ENCODE results near the gene BAIAP2.

BAIAP2 gene

GRCh38 chr17:81037798-81038733 is 3.1 kb downstream of the BAIAP2 start:
- no peak for DNase-seq (ENCODE audit: low spot score)

DNA sequence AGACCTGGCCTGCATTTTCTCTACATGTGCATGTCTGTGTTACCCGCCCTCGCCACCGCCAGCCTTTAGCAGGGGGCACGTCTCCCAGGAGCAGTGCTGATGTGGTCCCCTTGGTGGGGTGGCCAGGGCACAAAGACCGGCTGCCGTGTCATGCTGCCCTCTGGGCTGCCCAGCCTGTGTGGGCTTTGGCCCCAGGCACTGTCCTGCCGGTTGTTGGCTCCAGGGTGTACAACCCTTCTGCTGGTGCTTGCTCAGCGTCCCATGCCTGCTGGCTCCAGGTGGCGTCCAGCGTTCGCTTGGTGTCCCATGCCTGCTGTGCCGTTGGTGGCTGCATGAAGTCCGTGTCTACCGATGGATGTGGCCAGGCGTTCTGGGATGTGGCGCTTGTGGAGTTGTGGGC is 4.1 kb downstream of the BAIAP2 start:
- DNase-seq (ENCODE audit: low spot score) = no peak

DNA sequence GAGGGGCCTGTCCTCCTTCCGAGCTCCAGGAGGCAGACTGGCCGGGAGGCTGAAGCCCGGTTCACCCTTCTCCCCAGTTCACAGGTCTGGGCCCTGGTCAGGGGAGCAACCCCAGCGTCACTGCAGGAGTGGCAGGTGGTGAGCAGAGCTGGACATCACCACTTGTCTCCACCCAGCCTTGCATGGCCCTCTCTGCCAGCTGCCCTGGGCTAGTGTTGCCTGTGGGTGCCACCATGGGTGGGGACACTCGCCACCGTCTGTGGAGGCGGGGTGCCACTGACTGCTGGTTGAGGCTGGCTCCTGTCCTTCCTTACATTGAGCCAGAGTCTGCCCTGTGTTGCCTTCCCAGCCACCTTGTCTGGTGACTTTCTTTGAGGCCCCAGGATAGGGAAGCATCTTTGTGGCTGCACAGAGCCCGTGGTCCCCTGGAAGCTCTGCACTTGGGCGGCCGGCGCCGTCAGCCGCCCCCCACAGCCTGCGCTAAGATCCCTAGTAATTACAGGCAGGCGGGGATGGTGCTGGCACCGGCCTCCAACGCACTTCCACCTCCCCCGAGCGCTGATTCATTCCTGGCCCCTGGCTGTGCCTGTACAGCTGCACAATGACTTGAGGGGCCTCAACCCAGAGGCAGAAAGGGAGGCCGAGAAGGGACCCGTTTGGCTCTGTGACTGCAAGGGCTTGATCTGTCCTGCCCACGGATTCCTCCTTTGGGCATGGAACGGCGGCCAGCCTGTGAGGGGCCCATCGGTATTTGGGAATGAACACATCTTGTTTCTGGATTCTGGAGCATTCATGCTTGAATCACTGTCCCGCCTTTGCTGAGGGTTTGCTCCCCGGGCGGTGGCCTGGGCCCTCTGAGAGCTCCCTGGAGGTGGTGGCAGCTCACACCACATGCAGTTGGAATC is 5.2 kb downstream of the BAIAP2 start:
- DNase-seq (ENCODE audit: low spot score) = no peak

DNA sequence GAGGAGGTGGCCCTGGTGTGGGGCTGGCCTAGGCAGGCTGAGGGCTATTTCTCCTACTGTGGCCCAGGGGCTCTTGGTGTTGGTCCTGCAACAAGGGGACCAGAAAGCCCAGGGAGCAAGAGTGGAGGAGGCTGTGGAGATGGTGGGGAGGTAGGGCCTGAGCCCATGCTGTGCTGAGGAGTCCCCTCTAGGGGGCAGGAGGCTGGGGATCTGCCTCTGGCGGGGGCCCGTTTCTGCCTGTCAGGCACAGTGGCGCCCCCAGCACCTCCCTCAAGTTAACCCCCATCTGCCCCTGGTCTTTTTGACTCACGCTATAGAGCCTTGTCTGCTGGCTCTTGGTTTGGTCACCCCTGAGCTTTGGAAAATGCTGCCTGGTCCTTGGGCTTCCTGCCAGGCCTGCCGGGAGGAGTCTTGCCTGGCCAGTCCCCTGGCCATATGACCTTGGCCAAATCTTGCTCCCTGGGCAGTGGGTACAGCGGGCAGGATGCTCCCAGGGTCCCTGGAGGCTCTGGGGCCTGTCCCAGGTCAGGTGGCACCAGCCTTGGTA is 5.9 kb downstream of the BAIAP2 start:
- DNase-seq (ENCODE audit: low spot score) = peak; percentile 73

GRCh38 chr17:81042606-81043005 is 7.7 kb downstream of the BAIAP2 start:
- no peak for DNase-seq (ENCODE audit: low spot score)

GRCh38 chr17:81043319-81043724 is 8.4 kb downstream of the BAIAP2 start:
- DNase-seq (ENCODE audit: low spot score) = no peak

DNA sequence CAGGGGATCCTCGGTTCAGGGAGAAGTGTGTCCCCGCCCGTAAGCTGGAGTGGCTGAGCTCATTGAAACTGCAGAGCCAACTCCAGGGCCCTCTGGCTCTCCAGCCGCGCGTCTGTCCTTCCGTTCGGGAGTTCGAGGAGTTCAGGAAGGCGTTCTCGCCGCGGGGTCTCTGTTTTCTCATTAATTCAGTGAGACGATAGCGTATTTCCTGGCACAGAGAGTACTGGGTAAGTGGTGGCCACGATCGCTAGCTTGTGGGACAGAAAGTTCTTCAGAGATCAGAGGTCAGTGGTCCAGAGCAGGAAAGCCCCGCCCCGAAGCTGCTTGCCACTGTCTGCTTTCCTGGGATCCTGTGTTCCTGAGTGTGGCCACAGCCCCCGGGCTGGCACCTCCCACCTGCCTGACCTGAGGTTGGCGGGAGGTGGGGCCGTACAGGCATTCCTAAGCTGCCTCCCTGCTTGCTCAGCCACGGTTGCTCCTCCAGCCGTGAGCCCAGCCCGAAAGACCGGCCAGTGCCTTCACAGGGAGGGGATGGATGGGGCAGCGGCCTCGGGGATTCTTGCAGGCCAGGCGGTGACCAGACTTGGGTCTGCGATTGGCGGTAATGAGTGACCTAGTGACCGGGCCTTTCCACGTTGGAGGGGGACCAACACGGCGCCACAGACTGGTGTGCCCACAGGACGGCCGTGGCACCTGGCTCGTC is 8.9 kb downstream of the BAIAP2 start:
- DNase-seq (ENCODE audit: low spot score) = no peak

DNA sequence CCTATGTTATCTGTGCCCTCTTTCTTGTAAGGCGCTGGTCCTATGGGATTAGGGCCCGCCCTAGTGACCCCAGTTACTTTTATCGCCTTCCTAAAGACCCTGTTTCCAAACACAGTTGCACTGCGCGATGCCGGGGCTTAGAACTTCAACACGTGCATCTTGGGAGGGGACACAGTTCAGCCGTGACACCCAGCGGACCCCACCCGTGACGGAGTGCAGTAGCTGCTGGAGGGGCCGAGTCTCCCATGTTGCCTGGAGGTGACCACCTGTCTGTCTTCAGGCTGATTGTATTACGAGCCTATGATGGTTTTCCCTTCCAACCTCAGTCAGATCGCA is 9.4 kb downstream of the BAIAP2 start:
- no peak for DNase-seq (ENCODE audit: low spot score)

DNA sequence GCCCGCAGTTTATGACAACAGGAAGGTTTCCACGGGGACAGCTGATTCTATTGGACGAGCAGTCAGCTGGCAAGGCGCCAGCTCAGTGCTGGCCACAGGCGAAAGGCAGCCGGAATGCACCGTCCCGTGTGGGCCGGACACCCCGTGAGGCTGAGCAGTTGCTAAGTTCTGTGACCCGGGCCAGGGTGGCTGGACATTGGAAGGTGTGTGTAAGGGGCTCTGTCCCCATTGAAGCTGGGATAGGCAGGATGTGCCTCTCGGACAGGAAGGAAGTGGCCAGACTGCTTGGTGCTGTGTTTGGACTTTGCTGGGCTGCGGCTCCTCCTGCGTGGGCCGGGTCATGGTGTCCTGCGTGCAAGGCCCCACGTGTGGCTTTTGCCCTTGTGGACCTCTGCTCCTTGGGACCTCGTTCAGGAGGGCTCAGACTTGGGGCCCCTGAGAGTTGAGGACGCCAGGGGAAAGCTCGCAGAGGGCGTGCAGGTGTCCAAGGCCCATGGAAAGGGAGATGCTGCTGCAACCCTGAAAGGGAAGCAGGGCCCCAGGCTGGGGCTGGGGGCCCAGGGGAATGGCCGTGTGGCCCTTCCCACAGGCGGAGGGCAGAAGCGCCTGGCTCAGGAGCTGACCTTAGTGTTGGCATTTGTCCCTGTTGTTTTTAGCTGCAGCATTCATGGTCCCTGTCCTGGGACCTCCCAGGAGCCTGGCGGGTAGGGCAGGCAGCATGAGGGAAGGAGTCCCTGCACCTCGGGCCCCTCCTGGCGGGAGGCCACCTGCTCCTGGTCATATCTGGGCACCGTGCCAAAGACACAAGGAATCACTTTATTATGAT is 10.0 kb downstream of the BAIAP2 start:
- no peak for DNase-seq (ENCODE audit: low spot score)

DNA sequence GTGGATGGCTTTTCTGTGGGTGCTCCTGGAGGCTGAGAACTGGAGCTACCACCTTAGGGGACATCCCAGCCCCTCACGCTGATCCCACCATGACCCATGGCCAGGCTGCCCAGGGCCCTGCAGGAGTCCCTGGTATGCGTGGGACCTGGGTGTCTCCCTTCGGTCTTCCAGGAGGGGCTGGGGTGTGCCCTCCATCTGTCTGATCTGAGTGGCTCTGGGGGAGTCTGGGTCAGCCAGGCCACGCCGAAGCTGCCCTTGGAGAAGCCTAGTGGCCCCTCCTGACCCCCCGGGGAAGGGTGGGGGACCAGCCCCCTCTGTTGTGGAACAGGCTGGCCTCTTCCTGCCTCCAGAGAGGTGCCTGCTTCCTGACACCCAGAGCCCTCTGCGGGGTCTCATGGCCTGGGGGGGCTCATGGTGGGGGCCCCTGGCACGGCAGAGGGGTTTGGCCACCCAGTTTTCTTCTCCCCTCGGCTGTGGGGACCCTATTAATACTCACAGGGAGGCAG is 10.7 kb downstream of the BAIAP2 start:
- DNase-seq (ENCODE audit: low spot score) = no peak

GRCh38 chr17:81046132-81046769 is 11.3 kb downstream of the BAIAP2 start:
- DNase-seq (ENCODE audit: low spot score) = no peak

DNA sequence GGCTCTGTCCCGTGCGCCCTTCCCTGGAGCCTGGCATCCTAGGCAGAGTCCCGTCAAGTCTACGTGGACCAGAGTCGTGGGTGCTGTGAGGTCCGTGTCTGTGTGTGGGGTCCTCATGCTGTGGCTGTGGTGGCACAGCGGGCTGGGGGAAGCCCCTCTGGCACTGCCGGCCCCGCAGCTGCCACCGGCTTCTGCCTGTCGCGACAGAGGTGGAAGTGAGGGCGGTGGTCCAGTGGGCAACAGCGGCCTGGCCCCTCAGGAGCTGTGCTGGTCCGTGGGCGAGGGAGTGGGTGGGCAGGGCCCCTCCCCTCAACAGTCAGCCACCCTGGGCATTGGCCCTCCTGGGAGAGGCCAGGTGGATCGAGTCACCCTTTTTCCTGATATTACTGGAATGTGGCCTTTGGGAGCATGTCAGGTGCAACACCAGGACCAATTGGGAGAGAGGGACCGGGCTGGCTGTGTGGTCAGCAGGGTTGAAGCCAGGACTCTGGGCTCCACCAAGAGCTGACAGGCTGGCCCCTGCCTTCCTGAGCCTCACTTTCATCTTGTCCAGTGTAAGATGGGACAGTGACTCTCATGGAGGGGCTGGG is 11.9 kb downstream of the BAIAP2 start:
- DNase-seq (ENCODE audit: low spot score) = no peak

- no peak for DNase-seq (ENCODE audit: low spot score)
Observed at GRCh38 chr17:81048827-81049371, 13.9 kb downstream of the BAIAP2 start.

GRCh38 chr17:81049372-81049911 is 14.5 kb downstream of the BAIAP2 start:
- no peak for DNase-seq (ENCODE audit: low spot score)

DNA sequence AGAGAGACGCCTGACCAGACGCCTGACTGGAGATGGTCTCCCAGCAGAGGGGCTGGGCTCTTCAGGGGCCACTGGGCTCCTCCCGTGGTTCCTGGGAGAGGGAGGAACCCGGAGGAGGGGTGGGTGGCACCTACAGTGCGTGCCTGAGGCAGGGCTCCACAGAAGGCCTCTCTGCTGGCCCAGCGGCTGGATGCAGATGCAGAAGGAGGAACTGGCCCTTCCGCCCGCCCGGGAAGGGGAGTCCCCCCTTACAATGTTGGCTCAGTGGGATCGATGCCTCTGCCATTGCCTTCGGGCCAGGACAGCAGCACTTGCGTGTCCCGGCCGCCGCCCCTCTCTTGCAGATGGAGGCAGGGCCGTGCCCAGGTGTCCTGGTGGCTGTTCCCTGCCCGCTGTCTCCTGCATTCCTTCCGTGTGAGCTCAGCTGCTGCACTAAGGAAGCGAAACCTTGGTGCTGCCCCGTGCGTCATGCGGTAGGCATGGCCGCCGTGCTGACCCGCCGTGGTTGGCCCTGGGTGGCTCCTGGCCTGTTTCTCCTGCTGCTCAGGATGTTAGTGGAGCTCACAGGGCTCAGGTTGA is 15.1 kb downstream of the BAIAP2 start:
- no peak for DNase-seq (ENCODE audit: low spot score)

- no peak for DNase-seq (ENCODE audit: low spot score)
Observed at GRCh38 chr17:81050645-81051625, 16.0 kb downstream of the BAIAP2 start.

DNA sequence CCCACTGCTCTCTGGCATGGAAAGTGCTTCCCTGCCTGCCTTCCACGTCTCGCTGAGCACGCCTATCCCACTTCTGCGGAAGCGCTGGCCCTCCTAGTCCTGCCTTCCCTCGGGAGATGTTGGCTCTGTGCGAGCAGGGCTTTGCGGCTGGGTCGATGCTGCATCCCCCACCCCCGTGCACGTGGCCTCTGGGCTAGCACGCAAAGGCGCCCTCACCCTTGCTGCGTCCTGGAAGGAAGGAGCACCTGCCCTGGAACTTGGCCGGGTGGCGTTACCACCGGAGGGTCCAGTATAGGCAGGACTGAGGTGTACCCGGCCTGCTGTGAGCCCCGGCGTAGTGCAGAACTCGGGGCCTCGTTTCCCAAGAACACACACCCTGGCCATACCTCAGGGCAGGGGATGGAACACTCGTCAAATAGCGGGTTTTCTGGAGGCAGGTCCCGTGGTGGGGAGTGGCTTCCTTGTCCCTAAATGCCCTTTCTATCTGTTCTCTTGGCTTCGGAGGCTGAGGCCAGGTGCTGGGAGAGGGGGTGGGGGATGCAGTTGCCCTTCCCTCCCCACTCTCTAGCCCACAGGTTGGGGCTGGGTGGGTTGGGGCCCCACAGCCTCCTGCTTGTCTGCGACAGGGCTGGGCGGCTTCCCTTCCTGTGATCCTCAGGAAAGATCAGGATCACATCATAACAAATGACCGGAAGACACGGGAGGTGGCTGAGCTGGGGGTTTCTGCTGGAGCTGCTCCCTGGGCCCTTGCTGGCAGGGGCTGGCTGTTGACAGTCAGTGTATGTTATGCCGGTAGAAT is 17.4 kb downstream of the BAIAP2 start:
- no peak for DNase-seq (ENCODE audit: low spot score)

All from NAMALWA (cell line).